Heart left ventricle (tissue), 13 donors: ENCODE data around the gene ROGDI.

Source experiments
- POLR2A ChIP-seq, 2 donors: fragments of 450-650 bp; IDR thresholded peaks; one replicate each; pipeline ENCODE4 v1.6.1; 2017; ENCODE audit warnings: antibody characterized with exemption in 2 of 2, mild to moderate bottlenecking in 2 of 2, moderate library complexity in 2 of 2
- TF ChIP-seq, protein P1 (sequence below), 12 donors: fragments of 200-600 bp; sonication (generic) in 4 of 12; IDR thresholded peaks; one replicate each; pipeline versions ENCODE4 v1.5.0 to v1.8.0; 2018 to 2022; ENCODE audit warnings: antibody characterized with exemption in 12 of 12, mild to moderate bottlenecking in 5 of 12
- donor health status: ischemic (EF 13 %, LVEDD 7.1; RV severe dilation, severe dysfunction).
- donor health status: DM: no; HTN: yes; CAD: no.
- donor health status: DM: no; HTN: no; CAD: no.
- donor health status: ischemic (EF 25% LVEDD 6.9; RV normal size, moderate dysfunction).
- donor health status: ischemic (EF 25% LVEDD 5.7; RV mildly dilated, moderate dysfunction).
- donor health status: ischemic (EF 35%, LVEDD 5.7; RV mildly dilated, moderate dysfunction).
- donor health status: nonischemic (EF 11% LVEDD 7.7; RV severe dilation, severe dysfunction).
- donor health status: DM: yes; HTN: yes; CAD: no.
- donor health status: PGD.
- donor health status: ischemic (EF 29% LVEDD 5.4; RV normal size, mild dysfunction).
- donor health status: nonischemic (EF 23%, LVEDD 6.1; RV moderate dilation, normal function).

DNA sequence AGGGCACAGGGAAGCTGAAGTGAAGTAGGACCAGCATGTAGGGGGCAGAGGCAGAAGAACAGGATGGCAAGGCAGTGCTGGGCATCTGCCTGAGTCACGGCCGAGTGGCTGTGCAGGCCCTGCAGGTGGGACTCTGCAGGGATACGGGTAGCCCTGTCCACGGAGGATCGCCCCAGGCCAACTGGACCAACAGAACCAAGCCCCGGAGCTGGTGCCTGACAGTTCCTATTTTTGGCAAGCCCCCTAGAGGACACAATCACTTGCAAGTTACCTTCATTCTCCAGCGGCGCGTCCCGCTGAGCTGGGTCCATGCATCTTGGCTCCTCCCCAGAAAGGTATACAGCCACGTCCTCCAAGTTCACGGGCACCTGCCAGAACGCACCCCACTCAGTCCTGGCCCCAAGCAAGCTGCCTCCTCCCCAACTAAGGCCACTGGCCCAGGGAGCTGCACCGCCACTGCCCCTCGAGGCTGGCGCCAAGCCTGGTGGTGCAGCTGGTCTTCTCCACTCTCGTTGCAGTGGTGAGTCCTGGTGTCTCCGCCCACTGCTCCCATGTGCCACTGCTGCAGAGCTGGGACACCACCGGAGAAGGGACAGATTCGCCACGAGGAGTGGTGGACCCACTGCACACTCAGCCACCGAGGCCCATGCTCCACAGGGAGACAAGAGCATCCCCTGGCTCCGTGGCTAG lies 42.1 kb downstream of the ROGDI start:
- TF ChIP-seq POLR2A (IDR thresholded peaks at IDR 0.05): no peak
- TF ChIP-seq, protein P1, sequence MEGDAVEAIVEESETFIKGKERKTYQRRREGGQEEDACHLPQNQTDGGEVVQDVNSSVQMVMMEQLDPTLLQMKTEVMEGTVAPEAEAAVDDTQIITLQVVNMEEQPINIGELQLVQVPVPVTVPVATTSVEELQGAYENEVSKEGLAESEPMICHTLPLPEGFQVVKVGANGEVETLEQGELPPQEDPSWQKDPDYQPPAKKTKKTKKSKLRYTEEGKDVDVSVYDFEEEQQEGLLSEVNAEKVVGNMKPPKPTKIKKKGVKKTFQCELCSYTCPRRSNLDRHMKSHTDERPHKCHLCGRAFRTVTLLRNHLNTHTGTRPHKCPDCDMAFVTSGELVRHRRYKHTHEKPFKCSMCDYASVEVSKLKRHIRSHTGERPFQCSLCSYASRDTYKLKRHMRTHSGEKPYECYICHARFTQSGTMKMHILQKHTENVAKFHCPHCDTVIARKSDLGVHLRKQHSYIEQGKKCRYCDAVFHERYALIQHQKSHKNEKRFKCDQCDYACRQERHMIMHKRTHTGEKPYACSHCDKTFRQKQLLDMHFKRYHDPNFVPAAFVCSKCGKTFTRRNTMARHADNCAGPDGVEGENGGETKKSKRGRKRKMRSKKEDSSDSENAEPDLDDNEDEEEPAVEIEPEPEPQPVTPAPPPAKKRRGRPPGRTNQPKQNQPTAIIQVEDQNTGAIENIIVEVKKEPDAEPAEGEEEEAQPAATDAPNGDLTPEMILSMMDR (IDR thresholded peaks at IDR 0.05): no peak
